ENCODE measurements around the gene MC2R. TPM values are rescaled to one million over a fixed set of nuclear protein-coding genes. Genes with fewer than 3 reads are reported as not detected.

MC2R gene
- total RNA-seq, 1 experiment from 2014 or later: not detected

DNA sequence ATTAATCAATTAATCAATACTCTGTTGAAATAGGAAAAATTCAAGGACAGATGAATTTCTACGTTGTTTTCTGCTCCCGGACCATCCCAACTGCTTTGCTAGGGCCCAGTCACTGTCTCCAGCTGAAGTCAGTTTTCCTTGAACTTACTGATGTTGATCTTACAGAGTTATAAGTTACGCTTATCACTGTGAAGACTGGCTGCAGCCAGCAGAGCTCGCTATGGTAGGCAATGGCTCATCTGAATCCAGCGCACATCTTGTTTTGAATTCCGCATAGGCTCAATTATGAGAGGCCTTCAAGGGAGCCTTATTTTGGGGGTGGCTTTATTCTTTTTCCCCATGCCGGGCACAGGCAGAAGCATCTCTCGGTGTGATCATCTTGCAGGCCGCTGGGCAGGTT is 2.7 kb downstream of the MC2R start:
- Mint-ChIP-seq H3K27me3 (ENCODE audit: unreplicated experiment) (peaks cover 59% of the 10 kb centered on the region), H3K27ac (ENCODE audit: unreplicated experiment) (no peak overlapping the region), H3K36me3 (ENCODE audit: insufficient read depth, unreplicated experiment) (no peaks in the 10 kb centered on the region), H3K4me3 (ENCODE audit: low read depth, unreplicated experiment) (no peak overlapping the region), H3K9me3 (ENCODE audit: low read depth, unreplicated experiment) (peaks cover 2% of the 10 kb centered on the region), H3K4me1 (ENCODE audit: low read depth, unreplicated experiment) (no peaks in the 10 kb centered on the region)
- BruUV-seq (replicated peaks): no TSS peak
- intact Hi-C loops (cut with micrococcal nuclease; ENCODE audit: unreplicated experiment): no loop called here
- DNase-seq: no peak
- CTCF ChIA-PET: no interaction called here
- TF ChIP-seq, protein P1, sequence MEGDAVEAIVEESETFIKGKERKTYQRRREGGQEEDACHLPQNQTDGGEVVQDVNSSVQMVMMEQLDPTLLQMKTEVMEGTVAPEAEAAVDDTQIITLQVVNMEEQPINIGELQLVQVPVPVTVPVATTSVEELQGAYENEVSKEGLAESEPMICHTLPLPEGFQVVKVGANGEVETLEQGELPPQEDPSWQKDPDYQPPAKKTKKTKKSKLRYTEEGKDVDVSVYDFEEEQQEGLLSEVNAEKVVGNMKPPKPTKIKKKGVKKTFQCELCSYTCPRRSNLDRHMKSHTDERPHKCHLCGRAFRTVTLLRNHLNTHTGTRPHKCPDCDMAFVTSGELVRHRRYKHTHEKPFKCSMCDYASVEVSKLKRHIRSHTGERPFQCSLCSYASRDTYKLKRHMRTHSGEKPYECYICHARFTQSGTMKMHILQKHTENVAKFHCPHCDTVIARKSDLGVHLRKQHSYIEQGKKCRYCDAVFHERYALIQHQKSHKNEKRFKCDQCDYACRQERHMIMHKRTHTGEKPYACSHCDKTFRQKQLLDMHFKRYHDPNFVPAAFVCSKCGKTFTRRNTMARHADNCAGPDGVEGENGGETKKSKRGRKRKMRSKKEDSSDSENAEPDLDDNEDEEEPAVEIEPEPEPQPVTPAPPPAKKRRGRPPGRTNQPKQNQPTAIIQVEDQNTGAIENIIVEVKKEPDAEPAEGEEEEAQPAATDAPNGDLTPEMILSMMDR (IDR thresholded peaks at IDR 0.05; ENCODE audit: unreplicated experiment): no peak

DNA sequence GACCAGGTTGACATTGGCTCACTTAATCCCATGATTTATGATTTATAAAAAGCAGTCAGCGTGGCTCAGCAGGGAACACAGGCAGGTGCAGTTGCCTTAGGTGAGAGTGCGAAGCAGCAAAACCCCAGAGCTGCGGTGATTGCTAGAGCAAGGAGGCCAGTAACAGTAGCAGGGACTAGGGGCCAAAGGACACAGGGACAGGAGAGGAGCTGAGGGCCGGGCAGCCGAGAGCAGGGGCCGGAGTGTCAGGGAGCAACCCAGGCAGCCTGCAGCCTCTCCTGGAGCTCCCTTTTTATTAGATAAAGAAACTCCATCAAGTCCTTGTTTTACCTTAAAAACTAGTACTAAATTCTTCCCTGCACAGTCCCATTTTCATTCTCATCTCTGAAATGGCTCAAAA is 4.3 kb downstream of the MC2R start:
- no TSS peak for BruUV-seq (replicated peaks)
- DNase-seq: no peak
- Mint-ChIP-seq H3K27me3 (ENCODE audit: unreplicated experiment) (peaks cover 43% of the 10 kb centered on the region), H3K4me1 (ENCODE audit: low read depth, unreplicated experiment) (no peaks in the 10 kb centered on the region), H3K27ac (ENCODE audit: unreplicated experiment) (no peak overlapping the region), H3K36me3 (ENCODE audit: insufficient read depth, unreplicated experiment) (no peaks in the 10 kb centered on the region), H3K9me3 (ENCODE audit: low read depth, unreplicated experiment) (peaks cover 2% of the 10 kb centered on the region), H3K4me3 (ENCODE audit: low read depth, unreplicated experiment) (no peak overlapping the region)
- intact Hi-C loops (cut with micrococcal nuclease; ENCODE audit: unreplicated experiment): no loop called here
- CTCF ChIA-PET: no interaction called here
- TF ChIP-seq, protein P1 (IDR thresholded peaks at IDR 0.05; ENCODE audit: unreplicated experiment): no peak

DNA sequence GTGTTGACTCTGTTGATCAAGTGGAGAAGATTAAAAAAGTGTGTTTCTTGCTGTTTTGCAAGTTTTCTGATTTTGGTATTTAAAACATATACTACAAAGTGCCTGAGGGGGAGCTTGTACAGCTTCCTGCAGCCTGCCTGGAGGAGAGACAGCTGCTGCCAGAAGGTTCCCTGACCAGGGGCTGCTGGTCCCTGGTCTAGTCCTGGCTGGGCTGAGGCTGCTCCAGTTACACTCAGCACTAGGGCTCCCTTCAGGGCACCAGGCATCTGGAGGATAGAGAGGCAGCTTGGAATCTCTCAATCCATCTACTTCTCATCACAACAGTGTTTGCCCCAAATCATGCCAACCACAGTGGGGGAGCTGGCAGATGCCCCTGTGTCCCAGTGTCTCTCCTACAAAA is 4.8 kb downstream of the MC2R start:
- Mint-ChIP-seq H3K27ac (ENCODE audit: unreplicated experiment) (no peak overlapping the region), H3K4me1 (ENCODE audit: low read depth, unreplicated experiment) (no peaks in the 10 kb centered on the region), H3K36me3 (ENCODE audit: insufficient read depth, unreplicated experiment) (no peaks in the 10 kb centered on the region), H3K4me3 (ENCODE audit: low read depth, unreplicated experiment) (no peak overlapping the region), H3K9me3 (ENCODE audit: low read depth, unreplicated experiment) (peaks cover 2% of the 10 kb centered on the region), H3K27me3 (ENCODE audit: unreplicated experiment) (peaks cover 41% of the 10 kb centered on the region)
- CTCF ChIA-PET: no interaction called here
- no peak for DNase-seq
- no TSS peak for BruUV-seq (replicated peaks)
- TF ChIP-seq, protein P1 (IDR thresholded peaks at IDR 0.05; ENCODE audit: unreplicated experiment): no peak
- intact Hi-C loops (cut with micrococcal nuclease; ENCODE audit: unreplicated experiment): no loop called here

DNA sequence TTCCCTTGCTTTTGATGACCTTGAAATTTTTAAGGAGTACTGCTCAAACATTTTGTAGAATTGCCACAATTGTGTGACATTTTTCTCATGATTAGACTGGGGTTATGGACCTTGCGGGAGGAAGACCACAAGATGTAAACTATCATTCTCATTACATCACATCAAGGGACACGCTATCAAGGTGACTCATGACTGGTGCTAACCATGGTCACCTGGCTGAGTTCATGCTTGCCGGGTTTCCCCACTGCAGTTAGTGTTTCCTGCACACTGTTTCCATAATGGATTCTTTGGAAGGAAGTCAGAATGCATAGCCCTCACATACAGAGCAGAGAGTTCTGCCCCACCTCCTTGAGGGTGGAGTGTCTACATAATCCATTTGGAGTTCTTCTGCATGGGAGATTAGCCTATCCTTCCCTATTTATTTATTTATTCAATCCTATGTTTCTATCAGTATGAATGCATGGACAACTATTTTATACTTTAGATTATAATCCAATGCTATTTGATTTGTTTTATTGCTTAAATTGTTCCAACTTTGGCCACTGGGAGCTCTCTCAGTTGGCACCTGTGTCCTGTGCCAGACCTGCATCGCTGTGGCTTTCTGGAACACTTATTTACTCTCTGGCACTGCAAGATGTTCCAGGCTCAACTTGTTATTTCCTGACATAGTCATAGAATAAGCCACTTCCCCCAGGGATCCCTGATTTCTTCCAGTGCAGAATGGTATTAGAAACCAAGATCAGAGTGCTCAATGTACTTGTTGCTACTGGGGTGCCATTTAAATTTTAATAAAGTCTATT is 6.0 kb downstream of the MC2R start:
- BruUV-seq (replicated peaks): no TSS peak
- TF ChIP-seq, protein P1 (IDR thresholded peaks at IDR 0.05; ENCODE audit: unreplicated experiment): no peak
- Mint-ChIP-seq H3K27me3 (ENCODE audit: unreplicated experiment) (peaks cover 33% of the 10 kb centered on the region), H3K36me3 (ENCODE audit: insufficient read depth, unreplicated experiment) (no peaks in the 10 kb centered on the region), H3K4me1 (ENCODE audit: low read depth, unreplicated experiment) (no peaks in the 10 kb centered on the region), H3K4me3 (ENCODE audit: low read depth, unreplicated experiment) (no peak overlapping the region), H3K9me3 (ENCODE audit: low read depth, unreplicated experiment) (peaks cover 2% of the 10 kb centered on the region), H3K27ac (ENCODE audit: unreplicated experiment) (no peak overlapping the region)
- intact Hi-C loops (cut with micrococcal nuclease; ENCODE audit: unreplicated experiment): no loop called here
- CTCF ChIA-PET: no interaction called here
- no peak for DNase-seq
